ENCODE results near the gene CCL16.

DNA sequence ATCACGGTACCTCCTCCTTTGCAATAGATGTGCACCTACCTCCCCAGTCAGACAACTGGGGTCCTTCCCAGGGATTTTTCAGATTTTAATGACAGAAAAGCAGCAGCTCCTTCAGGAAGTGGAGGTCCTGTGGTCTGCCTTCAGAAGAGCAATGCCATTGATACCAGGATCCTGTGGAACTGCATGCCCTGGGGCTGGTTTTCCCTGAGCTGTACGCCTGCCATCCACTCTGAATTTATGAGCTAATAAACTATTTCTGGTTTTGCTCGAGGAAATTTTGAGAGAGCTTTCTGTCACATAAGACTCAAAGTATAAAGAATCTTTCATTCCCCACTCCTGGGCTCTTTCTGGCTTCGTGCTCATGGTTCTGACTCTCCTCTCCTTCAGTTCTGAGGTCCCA, 46.5 kb upstream of the CCL16 start:
- TF ChIP-seq, protein P1, sequence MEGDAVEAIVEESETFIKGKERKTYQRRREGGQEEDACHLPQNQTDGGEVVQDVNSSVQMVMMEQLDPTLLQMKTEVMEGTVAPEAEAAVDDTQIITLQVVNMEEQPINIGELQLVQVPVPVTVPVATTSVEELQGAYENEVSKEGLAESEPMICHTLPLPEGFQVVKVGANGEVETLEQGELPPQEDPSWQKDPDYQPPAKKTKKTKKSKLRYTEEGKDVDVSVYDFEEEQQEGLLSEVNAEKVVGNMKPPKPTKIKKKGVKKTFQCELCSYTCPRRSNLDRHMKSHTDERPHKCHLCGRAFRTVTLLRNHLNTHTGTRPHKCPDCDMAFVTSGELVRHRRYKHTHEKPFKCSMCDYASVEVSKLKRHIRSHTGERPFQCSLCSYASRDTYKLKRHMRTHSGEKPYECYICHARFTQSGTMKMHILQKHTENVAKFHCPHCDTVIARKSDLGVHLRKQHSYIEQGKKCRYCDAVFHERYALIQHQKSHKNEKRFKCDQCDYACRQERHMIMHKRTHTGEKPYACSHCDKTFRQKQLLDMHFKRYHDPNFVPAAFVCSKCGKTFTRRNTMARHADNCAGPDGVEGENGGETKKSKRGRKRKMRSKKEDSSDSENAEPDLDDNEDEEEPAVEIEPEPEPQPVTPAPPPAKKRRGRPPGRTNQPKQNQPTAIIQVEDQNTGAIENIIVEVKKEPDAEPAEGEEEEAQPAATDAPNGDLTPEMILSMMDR (IDR thresholded peaks at IDR 0.05; ENCODE audit: insufficient read depth, low read length, poor library complexity, severe bottlenecking), result no peak
- no peak for TF ChIP-seq EZH2phosphoT487 (conservative IDR thresholded peaks at IDR 0.05; ENCODE audit: low read length)

All from SU-DHL-6 (cell line).